DOHH2 (cell line): ENCODE measurements around the gene FAM118B.

Experiments
- H3F3A ChIP-seq: fragments of 200-600 bp; sonication (generic), shearing (Covaris generic); 2 replicates; pipeline ENCODE4 v1.6.0; 2016; ENCODE audit warnings: antibody characterized with exemption, mild to moderate bottlenecking; ENCODE audit not compliant: control insufficient read depth, insufficient read depth
- H3K27ac ChIP-seq: fragments of 200-600 bp; sonication (generic); 2 replicates; pipeline ENCODE4 v1.5.1; 2014; ENCODE audit warnings: low read depth, mild to moderate bottlenecking, low read length, moderate library complexity
- H3K27me3 ChIP-seq: fragments of 200-600 bp; sonication (generic); 2 replicates; pipeline ENCODE4 v1.6.1; 2014; ENCODE audit warnings: mild to moderate bottlenecking, low read length, mixed read lengths; ENCODE audit not compliant: control insufficient read depth
- H3K36me3 ChIP-seq: fragments of 200-600 bp; sonication (generic); 2 replicates; pipeline ENCODE4 v1.6.1; 2014; ENCODE audit warnings: mild to moderate bottlenecking, low read length, moderate library complexity, mixed read lengths; ENCODE audit not compliant: control insufficient read depth
- H3K4me1 ChIP-seq: fragments of 200-600 bp; sonication (generic); 2 replicates; pipeline ENCODE4 v1.6.1; 2014; ENCODE audit warnings: mild to moderate bottlenecking, low read length, mixed read lengths; ENCODE audit not compliant: control insufficient read depth
- H3K4me2 ChIP-seq: fragments of 200-600 bp; sonication (generic); 2 replicates; pipeline ENCODE4 v1.6.0; 2014; ENCODE audit warnings: mild to moderate bottlenecking, low read length, moderate library complexity
- H3K4me3 ChIP-seq: fragments of 200-600 bp; sonication (generic); 2 replicates; pipeline ENCODE4 v1.5.1; 2014; ENCODE audit warnings: mild to moderate bottlenecking, low read length, mixed read lengths
- H3K79me2 ChIP-seq: fragments of 200-600 bp; sonication (generic); 2 replicates; pipeline ENCODE4 v1.6.1; 2014; ENCODE audit warnings: mild to moderate bottlenecking, low read length, mixed read lengths; ENCODE audit not compliant: control insufficient read depth
- H3K9me2 ChIP-seq: fragments of 200-600 bp; sonication (generic); replicated peaks from 2 replicates; pipeline ENCODE4 v1.6.1; 2014; ENCODE audit warnings: mild to moderate bottlenecking, low read length, mixed read lengths; ENCODE audit not compliant: control insufficient read depth
- H3K9me3 ChIP-seq: fragments of 200-600 bp; sonication (generic); 2 replicates; pipeline ENCODE4 v1.6.1; 2014; ENCODE audit warnings: antibody characterized with exemption, low read length, mixed read lengths; ENCODE audit not compliant: control insufficient read depth, insufficient read depth
- H4K20me1 ChIP-seq: fragments of 200-600 bp; sonication (generic); 2 replicates; pipeline ENCODE4 v1.6.0; 2014; ENCODE audit warnings: low read depth, mild to moderate bottlenecking, antibody characterized with exemption, low read length, moderate library complexity; ENCODE audit not compliant: control insufficient read depth, insufficient read depth
- EZH2phosphoT487 ChIP-seq: fragments of 200-600 bp; sonication (generic); IDR thresholded peaks from 2 replicates; pipeline ENCODE4 v1.6.1; 2017; ENCODE audit warnings: borderline replicate concordance, mild to moderate bottlenecking, antibody characterized with exemption, low read length, moderate library complexity, mixed read lengths
- TF ChIP-seq, protein P1 (sequence below): fragments of 200-600 bp; sonication (generic); IDR thresholded peaks from one replicate; pipeline ENCODE4 v1.5.1; 2014; ENCODE audit warnings: antibody characterized with exemption, mild to moderate bottlenecking, low read depth, low read length; ENCODE audit not compliant: poor library complexity, severe bottlenecking

FAM118B gene

DNA sequence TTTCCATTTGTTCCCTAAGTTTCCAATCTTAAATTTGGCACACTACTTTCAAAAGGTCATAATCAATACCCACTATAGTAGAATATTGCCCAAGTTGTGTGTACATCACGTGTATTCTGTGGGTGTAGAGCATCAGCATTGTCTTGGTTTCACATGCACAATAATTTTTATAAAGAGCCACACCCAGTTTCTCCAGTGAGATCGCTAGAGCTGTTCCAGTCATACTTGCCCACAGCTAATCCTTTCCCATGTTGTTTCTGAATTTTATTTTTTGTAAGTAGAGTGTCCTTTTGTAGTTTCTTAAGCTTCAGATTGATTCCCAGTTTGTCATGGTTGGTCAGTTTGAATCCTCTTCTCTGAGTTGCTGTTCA lies 13.7 kb downstream of the FAM118B start:
- Histone ChIP-seq H3K4me2 (no peak overlapping the region), H3K27ac (no peak overlapping the region), H3F3A (no peaks in the 10 kb centered on the region), H3K9me3 (no peaks in the 10 kb centered on the region), H3K27me3 (no peaks in the 10 kb centered on the region), H3K79me2 (peaks cover 30% of the 10 kb centered on the region), H4K20me1 (no peaks in the 10 kb centered on the region), H3K36me3 (no peaks in the 10 kb centered on the region), H3K9me2 (no peaks in the 10 kb centered on the region), H3K4me3 (no peak overlapping the region), H3K4me1 (no peaks in the 10 kb centered on the region)
- no peak for TF ChIP-seq EZH2phosphoT487
- TF ChIP-seq, protein P1, sequence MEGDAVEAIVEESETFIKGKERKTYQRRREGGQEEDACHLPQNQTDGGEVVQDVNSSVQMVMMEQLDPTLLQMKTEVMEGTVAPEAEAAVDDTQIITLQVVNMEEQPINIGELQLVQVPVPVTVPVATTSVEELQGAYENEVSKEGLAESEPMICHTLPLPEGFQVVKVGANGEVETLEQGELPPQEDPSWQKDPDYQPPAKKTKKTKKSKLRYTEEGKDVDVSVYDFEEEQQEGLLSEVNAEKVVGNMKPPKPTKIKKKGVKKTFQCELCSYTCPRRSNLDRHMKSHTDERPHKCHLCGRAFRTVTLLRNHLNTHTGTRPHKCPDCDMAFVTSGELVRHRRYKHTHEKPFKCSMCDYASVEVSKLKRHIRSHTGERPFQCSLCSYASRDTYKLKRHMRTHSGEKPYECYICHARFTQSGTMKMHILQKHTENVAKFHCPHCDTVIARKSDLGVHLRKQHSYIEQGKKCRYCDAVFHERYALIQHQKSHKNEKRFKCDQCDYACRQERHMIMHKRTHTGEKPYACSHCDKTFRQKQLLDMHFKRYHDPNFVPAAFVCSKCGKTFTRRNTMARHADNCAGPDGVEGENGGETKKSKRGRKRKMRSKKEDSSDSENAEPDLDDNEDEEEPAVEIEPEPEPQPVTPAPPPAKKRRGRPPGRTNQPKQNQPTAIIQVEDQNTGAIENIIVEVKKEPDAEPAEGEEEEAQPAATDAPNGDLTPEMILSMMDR = no peak

DNA sequence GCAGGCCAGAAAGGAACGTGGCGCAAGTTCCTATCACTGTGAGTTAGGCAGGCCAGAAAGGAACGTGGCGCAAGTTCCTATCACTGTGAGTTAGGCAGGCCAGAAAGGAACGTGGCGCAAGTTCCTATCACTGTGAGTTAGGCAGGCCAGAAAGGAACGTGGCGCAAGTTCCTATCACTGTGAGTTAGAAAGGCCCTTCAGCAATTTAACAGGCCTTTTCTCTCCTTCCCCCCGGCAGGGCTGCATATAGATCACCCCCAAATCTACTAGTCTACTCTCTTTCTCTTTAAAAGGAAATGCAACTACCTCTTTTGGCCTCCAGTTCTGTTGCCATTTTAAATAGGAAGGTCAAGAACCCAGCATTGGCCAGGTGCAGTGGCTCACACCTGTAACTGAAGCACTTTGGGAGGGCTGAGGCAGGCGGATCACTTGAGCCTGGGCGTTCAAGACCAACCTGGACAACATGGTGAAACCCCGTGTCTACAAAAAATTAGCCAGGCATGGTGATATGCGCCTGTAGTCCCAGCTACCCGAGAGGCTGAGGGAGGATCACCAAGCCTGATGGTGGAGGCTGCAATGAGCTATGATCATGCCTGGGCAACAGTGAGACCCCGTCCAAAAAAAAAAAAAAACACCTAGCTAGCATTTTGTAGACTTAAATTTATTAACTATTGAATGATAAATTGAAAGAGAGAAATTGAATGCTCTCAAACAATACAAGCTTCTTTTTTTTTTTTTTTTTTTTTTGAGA lies 14.9 kb downstream of the FAM118B start:
- Histone ChIP-seq H3K9me3 (no peaks in the 10 kb centered on the region), H3K27ac (no peak overlapping the region), H4K20me1 (no peaks in the 10 kb centered on the region)

DNA sequence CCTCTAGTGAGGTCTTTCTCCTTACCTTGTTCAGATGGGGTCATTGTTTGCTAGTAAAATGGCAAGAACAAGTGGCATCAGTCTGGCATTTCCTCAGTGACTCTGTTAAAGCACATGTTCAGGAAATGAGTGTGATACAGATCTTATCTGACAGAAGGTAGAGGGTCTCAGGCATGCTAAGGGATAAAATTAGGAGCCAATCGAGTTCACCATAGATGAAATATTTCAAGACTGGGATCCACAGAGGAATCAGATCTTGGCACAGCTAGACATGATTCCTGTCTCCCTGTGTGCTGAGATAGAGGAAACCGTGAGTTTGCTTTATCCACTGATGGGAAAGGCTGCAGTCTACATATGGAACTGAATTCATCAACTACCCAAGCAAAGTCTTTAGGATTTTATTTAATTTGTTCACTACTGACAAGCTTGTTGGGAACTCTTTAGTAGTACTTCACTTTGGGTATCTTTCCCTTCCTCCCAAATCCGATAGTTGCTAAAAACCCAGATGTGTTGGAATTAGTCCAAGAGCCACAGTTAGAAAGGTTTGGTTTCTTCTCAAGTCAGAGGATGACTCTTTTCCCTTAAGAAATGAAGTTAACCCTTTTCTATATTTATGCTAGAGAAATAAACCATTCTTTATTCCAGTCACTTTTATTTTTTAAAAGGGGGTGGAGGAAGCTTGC lies 18.4 kb downstream of the FAM118B start:
- H3K4me1 ChIP-seq = no peaks in the 10 kb centered on the region
- H3K9me2 ChIP-seq = no peaks in the 10 kb centered on the region
- H3K79me2 ChIP-seq = peaks cover under 1% of the 10 kb centered on the region; the same call in 1 of the 2 replicates
- no peak overlapping the region for H3K27ac ChIP-seq
- no peaks in the 10 kb centered on the region for H3K27me3 ChIP-seq
- H3K36me3 ChIP-seq = no peaks in the 10 kb centered on the region
- H3K9me3 ChIP-seq = no peaks in the 10 kb centered on the region
- H3K4me3 ChIP-seq = no peak overlapping the region
- H4K20me1 ChIP-seq = no peaks in the 10 kb centered on the region
- no peak for TF ChIP-seq EZH2phosphoT487
- TF ChIP-seq, protein P1 = no peak
- no peak overlapping the region for H3K4me2 ChIP-seq
- H3F3A ChIP-seq = no peaks in the 10 kb centered on the region

More for the DNA sequence above, 14.9 kb downstream of the FAM118B start:
- H3K79me2 ChIP-seq = peaks cover 23% of the 10 kb centered on the region
- H3K36me3 ChIP-seq = no peaks in the 10 kb centered on the region
- no peaks in the 10 kb centered on the region for H3K9me2 ChIP-seq
- H3F3A ChIP-seq = no peaks in the 10 kb centered on the region
- no peak overlapping the region for H3K4me3 ChIP-seq
- no peaks in the 10 kb centered on the region for H3K27me3 ChIP-seq
- TF ChIP-seq, protein P1 = no peak
- no peak for TF ChIP-seq EZH2phosphoT487
- H3K4me1 ChIP-seq = no peaks in the 10 kb centered on the region
- no peak overlapping the region for H3K4me2 ChIP-seq
